GM21717 (cell line): ENCODE measurements around the gene CNGA2.
"Not testable (repeated sequence)": the region's sequence is repeated elsewhere in the genome, so short reads cannot be mapped to it uniquely, and the experiment has no call there.

Source experiments
- ATAC-seq: cut with Tn5 transposase; IDR thresholded peaks from one replicate; pipeline ENCODE4 v1.9.1; 2021; ENCODE audit warnings: mild to moderate bottlenecking, moderate library complexity; ENCODE audit not compliant: unreplicated experiment

The CNGA2 gene

GRCh38 chrX:151734446-151734845 lies at the start of gene CNGA2:
Gene CNGA2, plus strand, starts transcription at chrX:151734746. Its CDS starts 3,738 bp downstream, at chrX:151738484.
- ATAC-seq, result no peak

- ATAC-seq, result no peak
These were observed 46.9 kb upstream of the CNGA2 start for GRCh38 chrX:151687635-151688034.

GRCh38 chrX:151688695-151689094 lies 45.9 kb upstream of the CNGA2 start:
- ATAC-seq, result no peak

- ATAC-seq, result no peak
These were observed 41.7 kb upstream of the CNGA2 start for GRCh38 chrX:151692825-151693224.

- no peak for ATAC-seq
These were observed 40.4 kb upstream of the CNGA2 start for GRCh38 chrX:151694121-151694520.

GRCh38 chrX:151694661-151695582 lies 39.6 kb upstream of the CNGA2 start, which contains the start of gene PRRG3:
Gene PRRG3, plus strand, starts transcription at chrX:151695458. Its CDS starts 3,357 bp downstream, at chrX:151698815.
- ATAC-seq, result no peak

- no peak for ATAC-seq
These were observed 38.8 kb upstream of the CNGA2 start for GRCh38 chrX:151695583-151696340.

GRCh38 chrX:151697082-151697481 lies 37.5 kb upstream of the CNGA2 start:
- ATAC-seq, result not testable (repeated sequence)

- no peak for ATAC-seq
These were observed 37.0 kb upstream of the CNGA2 start for GRCh38 chrX:151697522-151697921.

- ATAC-seq, result no peak
These were observed 36.1 kb upstream of the CNGA2 start for GRCh38 chrX:151698485-151698884.

GRCh38 chrX:151699746-151700145 lies 34.8 kb upstream of the CNGA2 start:
- ATAC-seq, result no peak

GRCh38 chrX:151700581-151700980 lies 34.0 kb upstream of the CNGA2 start:
- no peak for ATAC-seq

GRCh38 chrX:151701071-151701470 lies 33.5 kb upstream of the CNGA2 start:
- ATAC-seq, result no peak

- ATAC-seq, result no peak
These were observed 33.0 kb upstream of the CNGA2 start for GRCh38 chrX:151701531-151701930.

GRCh38 chrX:151702026-151702714 lies 32.4 kb upstream of the CNGA2 start:
- no peak for ATAC-seq

- ATAC-seq, result no peak
These were observed 31.7 kb upstream of the CNGA2 start for GRCh38 chrX:151702741-151703340.

- no peak for ATAC-seq
These were observed 31.1 kb upstream of the CNGA2 start for GRCh38 chrX:151703487-151703886.

GRCh38 chrX:151704041-151704663 lies 30.4 kb upstream of the CNGA2 start:
- no peak for ATAC-seq

- ATAC-seq, result no peak
These were observed 25.7 kb upstream of the CNGA2 start for GRCh38 chrX:151708821-151709220.

GRCh38 chrX:151710457-151710856 lies 24.1 kb upstream of the CNGA2 start:
- no peak for ATAC-seq
